Astrocyte (in vitro differentiated cells and primary cell): Measurements from ENCODE around the gene MYB. TPM values are rescaled to one million over a fixed set of nuclear protein-coding genes. Genes with fewer than 3 reads are reported as not detected.
"Not testable (repeated sequence)": the region's sequence is repeated elsewhere in the genome, so short reads cannot be mapped to it uniquely, and the experiment has no call there.

ENCODE experiments used
- DNase-seq: peaks from one replicate; pipeline ENCODE4 v3.0.0-alpha.2; 2010; ENCODE audit warnings: low read depth
- FAIRE-seq: peaks from 2 replicates; lab custom pipeline; 2011; peaks lifted over from hg19 to GRCh38; lab: Jason Lieb, UNC
- H2AFZ ChIP-seq: 2 replicates; pipeline ENCODE4 v1.6.0; 2012; ENCODE audit warnings: low read depth, low read length, inconsistent platforms
- H3K27ac ChIP-seq: 2 replicates; pipeline ENCODE4 v1.5.1; 2011; ENCODE audit warnings: low read depth, low read length, inconsistent platforms
- H3K27me3 ChIP-seq: 2 replicates; pipeline ENCODE4 v1.6.0; 2011; ENCODE audit warnings: low read length, inconsistent platforms; ENCODE audit not compliant: insufficient read depth
- H3K36me3 ChIP-seq: 2 replicates; pipeline ENCODE4 v1.5.1; 2011; ENCODE audit warnings: low read length, inconsistent platforms; ENCODE audit not compliant: insufficient read depth
- H3K4me1 ChIP-seq: 2 replicates; pipeline ENCODE4 v1.5.1; 2011; ENCODE audit warnings: low read length, inconsistent platforms; ENCODE audit not compliant: insufficient read depth
- H3K4me2 ChIP-seq: 2 replicates; pipeline ENCODE4 v1.6.0; 2012; ENCODE audit warnings: low read length, inconsistent platforms
- H3K4me3 ChIP-seq: 2 replicates; pipeline ENCODE4 v1.5.1; 2011; ENCODE audit warnings: low read depth, mild to moderate bottlenecking, low read length, inconsistent platforms; ENCODE audit not compliant: insufficient read depth
- H3K79me2 ChIP-seq: 2 replicates; pipeline ENCODE4 v1.6.0; 2012; ENCODE audit warnings: mild to moderate bottlenecking, low read length, inconsistent platforms; ENCODE audit not compliant: insufficient read depth
- H3K9ac ChIP-seq: 2 replicates; pipeline ENCODE4 v1.6.0; 2012; ENCODE audit warnings: mild to moderate bottlenecking, low read length, inconsistent platforms
- H3K9me3 ChIP-seq: 2 replicates; pipeline ENCODE4 v1.5.1; 2012; ENCODE audit warnings: low read depth, mild to moderate bottlenecking, low read length, inconsistent platforms; ENCODE audit not compliant: insufficient read depth
- H4K20me1 ChIP-seq: 2 replicates; pipeline ENCODE4 v1.6.0; 2012; ENCODE audit warnings: low read length, inconsistent platforms; ENCODE audit not compliant: insufficient read depth
- H3K27ac Mint-ChIP-seq: one replicate; pipeline ENCODE4 v1.8.0; 2021; ENCODE audit warnings: mild to moderate bottlenecking, mixed read lengths; ENCODE audit not compliant: unreplicated experiment
- H3K27me3 Mint-ChIP-seq: one replicate; pipeline ENCODE4 v1.8.0; 2021; ENCODE audit warnings: low read depth, mixed read lengths; ENCODE audit not compliant: unreplicated experiment
- H3K36me3 Mint-ChIP-seq: one replicate; pipeline ENCODE4 v1.8.0; 2021; ENCODE audit warnings: low read depth, mixed read lengths; ENCODE audit not compliant: unreplicated experiment
- H3K4me1 Mint-ChIP-seq: one replicate; pipeline ENCODE4 v1.8.0; 2021; ENCODE audit warnings: low read depth, mixed read lengths; ENCODE audit not compliant: unreplicated experiment
- H3K4me3 Mint-ChIP-seq: one replicate; pipeline ENCODE4 v1.8.0; 2021; ENCODE audit warnings: mild to moderate bottlenecking, moderate library complexity, mixed read lengths; ENCODE audit not compliant: unreplicated experiment
- H3K9me3 Mint-ChIP-seq: one replicate; pipeline ENCODE4 v1.8.0; 2021; ENCODE audit warnings: mild to moderate bottlenecking, mixed read lengths; ENCODE audit not compliant: unreplicated experiment
- CTCF ChIP-seq: IDR thresholded peaks from 2 replicates; pipeline ENCODE4 v1.5.1; 2011; ENCODE audit warnings: low read depth, mild to moderate bottlenecking, inconsistent platforms, low read length, moderate library complexity; ENCODE audit not compliant: insufficient read depth
- EZH2 ChIP-seq: IDR thresholded peaks from 2 replicates; pipeline ENCODE4 v1.6.1; 2012; ENCODE audit warnings: mild to moderate bottlenecking, low read length, inconsistent platforms; ENCODE audit not compliant: insufficient read depth
- total RNA-seq: library from RNA; stranded (reverse); gene quantifications from 2 replicates; pipeline ENCODE4 v1.2.1, GENCODE V29; 2021

The MYB gene
- total RNA-seq, 1 donor from 2014 or later, result not detected

GRCh38 chr6:135137826-135138225 lies 43.3 kb upstream of the MYB start:
- Histone ChIP-seq H3K4me1 (no peaks in the 10 kb centered on the region), H4K20me1 (no peaks in the 10 kb centered on the region), H3K36me3 (no peaks in the 10 kb centered on the region), H2AFZ (no peak overlapping the region), H3K79me2 (no peaks in the 10 kb centered on the region), H3K27ac (no peak overlapping the region), H3K4me3 (no peak overlapping the region), H3K27me3 (peaks cover 3% of the 10 kb centered on the region), H3K9me3 (no peaks in the 10 kb centered on the region), H3K9ac (no peak overlapping the region), H3K4me2 (no peak overlapping the region)
- H3K36me3 Mint-ChIP-seq, result no peaks in the 10 kb centered on the region
- no peak overlapping the region for H3K27ac Mint-ChIP-seq
- no peak for FAIRE-seq
- TF ChIP-seq CTCF (no peak), EZH2 (no peak)
- H3K27me3 Mint-ChIP-seq, result peaks cover 15% of the 10 kb centered on the region
- H3K9me3 Mint-ChIP-seq, result no peaks in the 10 kb centered on the region
- no peak overlapping the region for H3K4me3 Mint-ChIP-seq
- H3K4me1 Mint-ChIP-seq, result no peaks in the 10 kb centered on the region
- DNase-seq, result no peak

- H3K9me3 ChIP-seq, result no peaks in the 10 kb centered on the region
- Mint-ChIP-seq H3K27me3 (peaks cover 15% of the 10 kb centered on the region), H3K9me3 (no peaks in the 10 kb centered on the region), H3K27ac (no peak overlapping the region), H3K4me1 (no peaks in the 10 kb centered on the region), H3K36me3 (no peaks in the 10 kb centered on the region), H3K4me3 (no peak overlapping the region)
- no peak overlapping the region for H3K27ac ChIP-seq
- H3K27me3 ChIP-seq, result peaks cover 3% of the 10 kb centered on the region
- H3K9ac ChIP-seq, result no peak overlapping the region
- no peak overlapping the region for H3K4me2 ChIP-seq
- TF ChIP-seq EZH2, result no peak
- no peak for TF ChIP-seq CTCF
- H3K79me2 ChIP-seq, result no peaks in the 10 kb centered on the region
- H3K4me1 ChIP-seq, result peaks cover under 1% of the 10 kb centered on the region
- FAIRE-seq, result no peak
- H3K36me3 ChIP-seq, result no peaks in the 10 kb centered on the region
- H2AFZ ChIP-seq, result no peak overlapping the region
- DNase-seq, result no peak
- no peaks in the 10 kb centered on the region for H4K20me1 ChIP-seq
- no peak overlapping the region for H3K4me3 ChIP-seq
These were observed 39.9 kb upstream of the MYB start for GRCh38 chr6:135141182-135141581.

GRCh38 chr6:135141728-135142127 lies 39.4 kb upstream of the MYB start:
- no peak overlapping the region for H3K4me3 ChIP-seq
- no peak overlapping the region for H2AFZ ChIP-seq
- no peaks in the 10 kb centered on the region for H3K9me3 Mint-ChIP-seq

GRCh38 chr6:135142232-135142631 lies 38.9 kb upstream of the MYB start:
- not testable (repeated sequence) for H3K4me1 Mint-ChIP-seq, H3K36me3 ChIP-seq, H3K9me3 Mint-ChIP-seq, H4K20me1 ChIP-seq, H3K27ac Mint-ChIP-seq, H3K4me1 ChIP-seq, H3K4me3 Mint-ChIP-seq, H3K9me3 ChIP-seq, H3K79me2 ChIP-seq, DNase-seq, H3K27me3 ChIP-seq, H2AFZ ChIP-seq, H3K4me3 ChIP-seq, H3K36me3 Mint-ChIP-seq, H3K4me2 ChIP-seq, FAIRE-seq, H3K9ac ChIP-seq, H3K27ac ChIP-seq
- H3K27me3 Mint-ChIP-seq, result peaks cover 15% of the 10 kb centered on the region

More at GRCh38 chr6:135141728-135142127, 39.4 kb upstream of the MYB start:
- Histone ChIP-seq H3K36me3 (no peaks in the 10 kb centered on the region), H3K27ac (no peak overlapping the region), H3K79me2 (no peaks in the 10 kb centered on the region), H4K20me1 (no peaks in the 10 kb centered on the region), H3K9ac (no peak overlapping the region), H3K27me3 (peaks cover 3% of the 10 kb centered on the region), H3K4me1 (peaks cover 6% of the 10 kb centered on the region), H3K4me2 (no peak overlapping the region), H3K9me3 (no peaks in the 10 kb centered on the region)
- DNase-seq (no peak), FAIRE-seq (no peak)
- TF ChIP-seq CTCF, result no peak
- TF ChIP-seq EZH2, result no peak
- Mint-ChIP-seq H3K36me3 (no peaks in the 10 kb centered on the region), H3K27ac (no peak overlapping the region), H3K4me3 (no peak overlapping the region), H3K4me1 (peaks cover 4% of the 10 kb centered on the region), H3K27me3 (peaks cover 15% of the 10 kb centered on the region)
